Liver (tissue), 9 donors: ENCODE data around the gene FARS2. TPM values are rescaled to one million over a fixed set of nuclear protein-coding genes. Genes with fewer than 3 reads are reported as not detected.

Experiments
- DNase-seq: peaks from one replicate; pipeline ENCODE4 v3.0.0-alpha.2; 2017; ENCODE audit warnings: low spot score
- H3K27ac ChIP-seq, 2 donors: one replicate each; pipeline ENCODE4 v1.7.0; 2013; ENCODE audit warnings: inconsistent platforms in 2 of 2, low read length in 2 of 2, control low read depth in 1 of 2, low read depth in 1 of 2, mild to moderate bottlenecking in 1 of 2
- H3K27me3 ChIP-seq, 4 donors: one replicate each; pipeline versions ENCODE4 v1.6.1 to v1.7.0; 2013; ENCODE audit warnings: low read length in 3 of 4, inconsistent platforms in 1 of 4, mild to moderate bottlenecking in 1 of 4, moderate library complexity in 1 of 4; ENCODE audit not compliant: control insufficient read depth in 4 of 4, insufficient read depth in 4 of 4
- H3K36me3 ChIP-seq, 4 donors: one replicate each; pipeline versions ENCODE4 v1.6.1 to v1.7.0; 2013; ENCODE audit warnings: low read length in 3 of 4, mild to moderate bottlenecking in 3 of 4, low read depth in 1 of 4, moderate library complexity in 1 of 4; ENCODE audit not compliant: control insufficient read depth in 4 of 4, insufficient read depth in 3 of 4
- H3K4me1 ChIP-seq, 4 donors: one replicate each; pipeline versions ENCODE4 v1.6.1 to v1.7.0; 2013; ENCODE audit warnings: low read length in 3 of 4, mild to moderate bottlenecking in 3 of 4, moderate library complexity in 1 of 4; ENCODE audit not compliant: control insufficient read depth in 4 of 4, insufficient read depth in 4 of 4
- H3K4me3 ChIP-seq, 3 donors: one replicate each; pipeline versions ENCODE4 v1.6.1 to v1.7.0; 2013; ENCODE audit warnings: low read length in 3 of 3, control low read depth in 1 of 3, low read depth in 1 of 3, mild to moderate bottlenecking in 1 of 3
- H3K9ac ChIP-seq, 2 donors: one replicate each; pipeline ENCODE4 v1.7.0; 2013; ENCODE audit warnings: low read length in 2 of 2, mild to moderate bottlenecking in 2 of 2, moderate library complexity in 2 of 2, control low read depth in 1 of 2, low read depth in 1 of 2
- H3K9me3 ChIP-seq, 4 donors: one replicate each; pipeline versions ENCODE4 v1.6.1 to v1.7.0; 2013; ENCODE audit warnings: low read length in 3 of 4; ENCODE audit not compliant: control insufficient read depth in 4 of 4
- ATF3 ChIP-seq: IDR thresholded peaks from 2 replicates; pipeline ENCODE4 v1.6.1; 2016; ENCODE audit warnings: antibody characterized with exemption
- CTCF ChIP-seq: fragments of 150-350 bp; IDR thresholded peaks from 2 replicates; pipeline ENCODE4 v1.5.1; 2017; ENCODE audit warnings: improper control_type of control experiment, low read depth, low read length; ENCODE audit not compliant: missing input control
- FOXA1 ChIP-seq: IDR thresholded peaks from 2 replicates; pipeline ENCODE4 v1.6.1; 2016; ENCODE audit warnings: antibody characterized with exemption
- FOXA2 ChIP-seq: IDR thresholded peaks from 2 replicates; pipeline ENCODE4 v1.6.1; 2016; ENCODE audit warnings: antibody characterized with exemption
- HNF4A ChIP-seq, 2 donors: conservative IDR thresholded peaks; 2 replicates each; pipeline ENCODE4 v1.6.1; 2016; ENCODE audit warnings: antibody characterized with exemption in 2 of 2, mild to moderate bottlenecking in 2 of 2
- JUND ChIP-seq, 2 donors: IDR thresholded peaks; 2 replicates each; pipeline ENCODE4 v1.6.1; 2016; ENCODE audit warnings: antibody characterized with exemption in 2 of 2
- REST ChIP-seq: IDR thresholded peaks from 2 replicates; pipeline ENCODE4 v1.6.1; 2016; ENCODE audit warnings: antibody characterized with exemption, mild to moderate bottlenecking
- RXRA ChIP-seq, 2 donors: IDR thresholded peaks; 2 replicates each; pipeline ENCODE4 v1.6.1; 2017 to 2018; ENCODE audit warnings: antibody characterized with exemption in 2 of 2, mild to moderate bottlenecking in 1 of 2
- SP1 ChIP-seq: IDR thresholded peaks from 2 replicates; pipeline ENCODE4 v1.6.1; 2018; ENCODE audit warnings: antibody characterized with exemption, mild to moderate bottlenecking
- YY1 ChIP-seq: IDR thresholded peaks from 2 replicates; pipeline ENCODE4 v1.6.1; 2016; ENCODE audit warnings: antibody characterized with exemption, mild to moderate bottlenecking
- ZBTB33 ChIP-seq: IDR thresholded peaks from 2 replicates; pipeline ENCODE4 v1.6.1; 2016; ENCODE audit warnings: antibody characterized with exemption
- WGBS: extraction: QIAGEN DNeasy Blood & Tissue Kit; methylation state at CpG from one replicate; pipeline ENCODE4 v1.1.7; 2013; 5-methylcytosine and 5-hydroxymethylcytosine counted together
- polyA plus RNA-seq, 2 donors: library from polyadenylated mRNA; stranded (reverse) in 1 of 2; unstranded in 1 of 2; fragments of 200-250 nt in 1 of 2; fragments of >200 nt in 1 of 2; fragmentation: Nextera tagmentation in 1 of 2; extraction: Ambion mirVana in 1 of 2; gene quantifications; one replicate each; pipeline versions ENCODE4 v1.2.1 to v1.2.3, GENCODE V29; 2013 to 2015
- total RNA-seq, 2 donors: library from RNA; depleted of rRNA; stranded (reverse); fragments of >200 nt; gene quantifications; one replicate each; pipeline ENCODE4 v1.2.3, GENCODE V29; 2014
- donor health status: healthy.
- donor health status: healthy.
- donor health status: healthy.
- donor health status: healthy.
- donor health status: healthy.

Gene FARS2
- total and polyA plus RNA-seq, 4 donors = 7.8 to 25.9 (median 11.2) TPM

GRCh38 chr6:5250911-5251310 is 10.4 kb upstream of the FARS2 start:
- Histone ChIP-seq H3K36me3 (peaks cover 0 to 2% (median under 1%) of the 10 kb centered on the region in 4 donors), H3K27me3 (no peaks in the 10 kb centered on the region), H3K4me1 (peaks cover 0 to 3% (median under 1%) of the 10 kb centered on the region in 4 donors), H3K9me3 (no peaks in the 10 kb centered on the region), H3K9ac (no peak overlapping the region), H3K27ac (no peak overlapping the region), H3K4me3 (no peak overlapping the region)
- DNase-seq = no peak
- TF ChIP-seq REST (no peak), RXRA (IDR thresholded peaks at IDR 0.05) (no peak), YY1 (no peak), HNF4A (conservative IDR thresholded peaks at IDR 0.05) (no peak), SP1 (no peak), JUND (IDR thresholded peaks at IDR 0.05) (no peak), FOXA1 (no peak), FOXA2 (no peak)
- 93% methylated on average over 4 of the region's 4 CpGs for WGBS

- no peaks in the 10 kb centered on the region for H3K9me3 ChIP-seq
- DNase-seq = no peak
- H3K27ac ChIP-seq = no peak overlapping the region
- H3K36me3 ChIP-seq = peaks cover 0 to 1% (median 0%) of the 10 kb centered on the region in 4 donors
- H3K9ac ChIP-seq = no peak overlapping the region
- 84% methylated on average over 3 of the region's 3 CpGs for WGBS
- no peak overlapping the region for H3K4me3 ChIP-seq
- no peaks in the 10 kb centered on the region for H3K27me3 ChIP-seq
- H3K4me1 ChIP-seq = peaks cover 0 to 14% (median 9%) of the 10 kb centered on the region in 4 donors
- TF ChIP-seq ZBTB33 = no peak
- TF ChIP-seq FOXA2 = no peak
- TF ChIP-seq CTCF = no peak
- TF ChIP-seq ATF3 = no peak
Observed at GRCh38 chr6:5256952-5257351, 4.4 kb upstream of the FARS2 start.
